DND-41 (cell line): ENCODE data around the gene PTDSS2.

Experiments
- CTCF ChIP-seq: IDR thresholded peaks from 2 replicates; pipeline ENCODE4 v1.5.1; 2012; ENCODE audit warnings: borderline replicate concordance, low read length, moderate library complexity, mild to moderate bottlenecking; ENCODE audit not compliant: poor library complexity, severe bottlenecking; ENCODE audit errors: extremely low read depth
- EZH2 ChIP-seq: IDR thresholded peaks from 3 replicates; pipeline ENCODE4 v1.6.1; 2012; ENCODE audit warnings: borderline replicate concordance, low read depth, mild to moderate bottlenecking, moderate library complexity, low read length, inconsistent platforms; ENCODE audit not compliant: severe bottlenecking

GRCh38 chr11:403761-404431 lies 46.2 kb upstream of the PTDSS2 start:
- TF ChIP-seq CTCF: no peak
- no peak for TF ChIP-seq EZH2
